ENCODE results near the gene TDRD9.

DNA sequence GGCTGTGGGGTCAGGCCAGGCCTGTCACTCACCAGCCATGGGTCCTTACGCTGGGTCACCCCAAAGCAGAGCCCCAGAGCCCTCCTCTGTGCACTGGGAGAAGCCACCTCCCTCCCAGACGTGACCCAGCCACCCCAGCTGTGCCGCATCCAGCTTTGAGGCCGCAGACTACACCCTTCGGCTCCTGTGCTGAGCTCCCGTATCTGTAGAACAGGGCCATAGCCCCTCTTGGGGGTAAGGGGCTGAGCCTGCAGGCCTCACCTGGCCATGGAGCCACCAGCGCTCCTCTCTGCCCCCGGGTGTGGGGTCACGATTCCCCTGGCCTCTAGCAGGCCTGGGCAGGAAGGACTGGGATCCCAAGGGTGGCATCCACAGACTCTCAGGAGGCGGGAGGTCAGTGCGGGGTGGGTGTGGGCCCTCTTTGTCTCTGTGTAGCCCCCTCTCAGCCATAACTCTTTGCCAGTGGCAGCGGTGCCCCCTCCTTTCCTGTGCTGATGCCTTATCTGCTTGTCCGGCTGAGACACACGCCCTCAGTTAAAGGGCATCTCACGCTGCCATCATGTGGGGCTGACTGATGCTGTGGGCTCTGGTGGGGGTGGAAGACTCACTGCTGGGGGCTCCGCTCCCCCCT, 173.5 kb downstream of the TDRD9 start:
- no peak for TF ChIP-seq POLR2AphosphoS5 (IDR thresholded peaks at IDR 0.05)
- TF ChIP-seq, protein P1, sequence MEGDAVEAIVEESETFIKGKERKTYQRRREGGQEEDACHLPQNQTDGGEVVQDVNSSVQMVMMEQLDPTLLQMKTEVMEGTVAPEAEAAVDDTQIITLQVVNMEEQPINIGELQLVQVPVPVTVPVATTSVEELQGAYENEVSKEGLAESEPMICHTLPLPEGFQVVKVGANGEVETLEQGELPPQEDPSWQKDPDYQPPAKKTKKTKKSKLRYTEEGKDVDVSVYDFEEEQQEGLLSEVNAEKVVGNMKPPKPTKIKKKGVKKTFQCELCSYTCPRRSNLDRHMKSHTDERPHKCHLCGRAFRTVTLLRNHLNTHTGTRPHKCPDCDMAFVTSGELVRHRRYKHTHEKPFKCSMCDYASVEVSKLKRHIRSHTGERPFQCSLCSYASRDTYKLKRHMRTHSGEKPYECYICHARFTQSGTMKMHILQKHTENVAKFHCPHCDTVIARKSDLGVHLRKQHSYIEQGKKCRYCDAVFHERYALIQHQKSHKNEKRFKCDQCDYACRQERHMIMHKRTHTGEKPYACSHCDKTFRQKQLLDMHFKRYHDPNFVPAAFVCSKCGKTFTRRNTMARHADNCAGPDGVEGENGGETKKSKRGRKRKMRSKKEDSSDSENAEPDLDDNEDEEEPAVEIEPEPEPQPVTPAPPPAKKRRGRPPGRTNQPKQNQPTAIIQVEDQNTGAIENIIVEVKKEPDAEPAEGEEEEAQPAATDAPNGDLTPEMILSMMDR (IDR thresholded peaks at IDR 0.05) = no peak

All from stomach (tissue), 4 donors.